ENCODE results near the gene ADCY2. TPM values are rescaled to one million over a fixed set of nuclear protein-coding genes. Genes with fewer than 3 reads are reported as not detected.

ADCY2 gene
- total and polyA plus RNA-seq, 2 experiments from 2014 or later: 23.8 to 74.9 TPM

DNA sequence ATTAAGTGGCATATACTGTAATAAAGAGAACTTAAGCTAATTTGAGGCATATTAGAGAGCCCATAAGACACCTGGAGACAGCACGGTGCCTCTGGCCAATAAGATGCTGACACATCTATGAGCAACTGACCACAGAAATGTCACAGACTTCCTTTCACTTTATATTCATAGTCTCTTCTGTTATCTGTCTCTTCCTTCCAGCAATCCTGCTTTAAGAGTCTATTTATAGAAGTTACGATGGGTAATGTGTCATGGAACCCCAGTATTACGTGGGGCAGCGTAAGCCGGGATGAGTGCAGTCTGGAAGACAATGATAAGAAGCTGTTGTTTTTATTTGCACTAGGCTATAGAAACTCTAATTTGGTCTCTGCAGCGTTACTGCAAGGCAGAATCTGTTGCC, 318.2 kb downstream of the ADCY2 start:
- H3K27ac Mint-ChIP-seq: no peak overlapping the region
- no peak overlapping the region for H3K4me2 ChIP-seq
- no peak for ATAC-seq

More for the DNA sequence above, 318.2 kb downstream of the ADCY2 start:
- peaks cover 6% of the 10 kb centered on the region; the same call in 1 of the 2 replicates for H3K4me1 ChIP-seq (ENCODE audit: insufficient read depth)
- Mint-ChIP-seq H3K9me3 (no peaks in the 10 kb centered on the region), H3K4me1 (peaks cover 15% of the 10 kb centered on the region; the same call in 2 of the 3 replicates), H3K36me3 (ENCODE audit: low read depth) (peaks cover 44% of the 10 kb centered on the region), H3K4me3 (no peak overlapping the region), H3K27me3 (ENCODE audit: insufficient read depth, low read depth, poor library complexity) (peaks cover 2% of the 10 kb centered on the region)
- H4K20me1 ChIP-seq (replicated peaks; ENCODE audit: insufficient read depth): no peaks in the 10 kb centered on the region
- no peak overlapping the region for H3K27ac ChIP-seq (ENCODE audit: low read depth)
- H3K36me3 ChIP-seq (ENCODE audit: insufficient read depth): peaks cover 23% of the 10 kb centered on the region
- H3K4me3 ChIP-seq: no peak overlapping the region
- H3K79me2 ChIP-seq (replicated peaks; ENCODE audit: insufficient read depth): no peaks in the 10 kb centered on the region
- H3K9me2 ChIP-seq (ENCODE audit: insufficient read depth): no peaks in the 10 kb centered on the region
- TF ChIP-seq ZNF331 (CRISPR knock-in tag; IDR thresholded peaks at IDR 0.05; ENCODE audit: low read depth) (no peak), CREB1 (CRISPR knock-in tag; IDR thresholded peaks at IDR 0.05; ENCODE audit: low read depth) (no peak)
- TF ChIP-seq, protein P1, sequence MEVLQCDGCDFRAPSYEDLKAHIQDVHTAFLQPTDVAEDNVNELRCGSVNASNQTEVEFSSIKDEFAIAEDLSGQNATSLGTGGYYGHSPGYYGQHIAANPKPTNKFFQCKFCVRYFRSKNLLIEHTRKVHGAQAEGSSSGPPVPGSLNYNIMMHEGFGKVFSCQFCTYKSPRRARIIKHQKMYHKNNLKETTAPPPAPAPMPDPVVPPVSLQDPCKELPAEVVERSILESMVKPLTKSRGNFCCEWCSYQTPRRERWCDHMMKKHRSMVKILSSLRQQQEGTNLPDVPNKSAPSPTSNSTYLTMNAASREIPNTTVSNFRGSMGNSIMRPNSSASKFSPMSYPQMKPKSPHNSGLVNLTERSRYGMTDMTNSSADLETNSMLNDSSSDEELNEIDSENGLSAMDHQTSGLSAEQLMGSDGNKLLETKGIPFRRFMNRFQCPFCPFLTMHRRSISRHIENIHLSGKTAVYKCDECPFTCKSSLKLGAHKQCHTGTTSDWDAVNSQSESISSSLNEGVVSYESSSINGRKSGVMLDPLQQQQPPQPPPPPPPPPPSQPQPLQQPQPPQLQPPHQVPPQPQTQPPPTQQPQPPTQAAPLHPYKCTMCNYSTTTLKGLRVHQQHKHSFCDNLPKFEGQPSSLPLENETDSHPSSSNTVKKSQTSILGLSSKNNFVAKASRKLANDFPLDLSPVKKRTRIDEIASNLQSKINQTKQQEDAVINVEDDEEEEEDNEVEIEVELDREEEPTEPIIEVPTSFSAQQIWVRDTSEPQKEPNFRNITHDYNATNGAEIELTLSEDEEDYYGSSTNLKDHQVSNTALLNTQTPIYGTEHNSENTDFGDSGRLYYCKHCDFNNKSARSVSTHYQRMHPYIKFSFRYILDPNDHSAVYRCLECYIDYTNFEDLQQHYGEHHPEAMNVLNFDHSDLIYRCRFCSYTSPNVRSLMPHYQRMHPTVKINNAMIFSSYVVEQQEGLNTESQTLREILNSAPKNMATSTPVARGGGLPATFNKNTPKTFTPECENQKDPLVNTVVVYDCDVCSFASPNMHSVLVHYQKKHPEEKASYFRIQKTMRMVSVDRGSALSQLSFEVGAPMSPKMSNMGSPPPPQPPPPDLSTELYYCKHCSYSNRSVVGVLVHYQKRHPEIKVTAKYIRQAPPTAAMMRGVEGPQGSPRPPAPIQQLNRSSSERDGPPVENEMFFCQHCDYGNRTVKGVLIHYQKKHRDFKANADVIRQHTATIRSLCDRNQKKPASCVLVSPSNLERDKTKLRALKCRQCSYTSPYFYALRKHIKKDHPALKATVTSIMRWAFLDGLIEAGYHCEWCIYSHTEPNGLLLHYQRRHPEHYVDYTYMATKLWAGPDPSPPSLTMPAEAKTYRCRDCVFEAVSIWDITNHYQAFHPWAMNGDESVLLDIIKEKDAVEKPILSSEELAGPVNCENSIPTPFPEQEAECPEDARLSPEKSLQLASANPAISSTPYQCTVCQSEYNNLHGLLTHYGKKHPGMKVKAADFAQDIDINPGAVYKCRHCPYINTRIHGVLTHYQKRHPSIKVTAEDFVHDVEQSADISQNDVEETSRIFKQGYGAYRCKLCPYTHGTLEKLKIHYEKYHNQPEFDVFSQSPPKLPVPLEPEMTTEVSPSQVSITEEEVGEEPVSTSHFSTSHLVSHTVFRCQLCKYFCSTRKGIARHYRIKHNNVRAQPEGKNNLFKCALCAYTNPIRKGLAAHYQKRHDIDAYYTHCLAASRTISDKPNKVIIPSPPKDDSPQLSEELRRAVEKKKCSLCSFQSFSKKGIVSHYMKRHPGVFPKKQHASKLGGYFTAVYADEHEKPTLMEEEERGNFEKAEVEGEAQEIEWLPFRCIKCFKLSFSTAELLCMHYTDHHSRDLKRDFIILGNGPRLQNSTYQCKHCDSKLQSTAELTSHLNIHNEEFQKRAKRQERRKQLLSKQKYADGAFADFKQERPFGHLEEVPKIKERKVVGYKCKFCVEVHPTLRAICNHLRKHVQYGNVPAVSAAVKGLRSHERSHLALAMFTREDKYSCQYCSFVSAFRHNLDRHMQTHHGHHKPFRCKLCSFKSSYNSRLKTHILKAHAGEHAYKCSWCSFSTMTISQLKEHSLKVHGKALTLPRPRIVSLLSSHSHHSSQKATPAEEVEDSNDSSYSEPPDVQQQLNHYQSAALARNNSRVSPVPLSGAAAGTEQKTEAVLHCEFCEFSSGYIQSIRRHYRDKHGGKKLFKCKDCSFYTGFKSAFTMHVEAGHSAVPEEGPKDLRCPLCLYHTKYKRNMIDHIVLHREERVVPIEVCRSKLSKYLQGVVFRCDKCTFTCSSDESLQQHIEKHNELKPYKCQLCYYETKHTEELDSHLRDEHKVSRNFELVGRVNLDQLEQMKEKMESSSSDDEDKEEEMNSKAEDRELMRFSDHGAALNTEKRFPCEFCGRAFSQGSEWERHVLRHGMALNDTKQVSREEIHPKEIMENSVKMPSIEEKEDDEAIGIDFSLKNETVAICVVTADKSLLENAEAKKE (CRISPR knock-in tag; IDR thresholded peaks at IDR 0.05): no peak
- H3F3A ChIP-seq (replicated peaks; ENCODE audit: low read depth): no peaks in the 10 kb centered on the region
- no peak overlapping the region for H2AFZ ChIP-seq
- no peaks in the 10 kb centered on the region for H3K27me3 ChIP-seq (ENCODE audit: insufficient read depth)
- DNase-seq (ENCODE audit: low spot score): no peak

Measured in GM23338 (cell line).